OCI-LY3 (cell line): ENCODE data around the gene KIAA1671.

Experiments
- H2AFZ ChIP-seq: fragments of 200-600, 300-600 bp; shearing (Covaris generic); 2 replicates; pipeline ENCODE4 v1.6.0; 2014; ENCODE audit warnings: antibody characterized with exemption, low read depth, low read length
- H3K27ac ChIP-seq: fragments of 200-600, 300-600 bp; sonication (generic); 2 replicates; pipeline ENCODE4 v1.5.1; 2014; ENCODE audit warnings: mild to moderate bottlenecking, low read length, moderate library complexity, mixed read lengths
- H3K27me3 ChIP-seq: fragments of 200-600, 300-600 bp; sonication (generic); 2 replicates; pipeline ENCODE4 v1.6.1; 2014; ENCODE audit warnings: low read depth, low read length, mixed read lengths
- H3K36me3 ChIP-seq: fragments of 200-600, 300-600 bp; sonication (generic); replicated peaks from 2 replicates; pipeline ENCODE3; 2014; ENCODE audit warnings: low read depth, low read length, mixed read lengths
- H3K4me1 ChIP-seq: fragments of 300-600, 200-600 bp; sonication (generic); 2 replicates; pipeline ENCODE4 v1.6.1; 2014; ENCODE audit warnings: low read length, mixed read lengths
- H3K4me2 ChIP-seq: fragments of 200-600, 300-600 bp; sonication (generic); 2 replicates; pipeline ENCODE4 v1.6.1; 2014; ENCODE audit warnings: low read length, mixed read lengths
- H3K4me3 ChIP-seq: fragments of 300-600, 200-600 bp; sonication (generic); 2 replicates; pipeline ENCODE4 v1.5.1; 2014; ENCODE audit warnings: antibody characterized with exemption, mild to moderate bottlenecking, low read length, moderate library complexity
- H3K79me2 ChIP-seq: fragments of 300-600, 200-600 bp; shearing (Covaris generic); 2 replicates; pipeline ENCODE4 v1.6.1; 2014; ENCODE audit warnings: mild to moderate bottlenecking, low read length, mixed read lengths
- H3K9ac ChIP-seq: fragments of 300-600, 200-600 bp; shearing (Covaris generic); 2 replicates; pipeline ENCODE4 v1.6.0; 2014; ENCODE audit warnings: mild to moderate bottlenecking, low read length, moderate library complexity
- H3K9me3 ChIP-seq: fragments of 200-600, 300-600 bp; shearing (Covaris generic); 2 replicates; pipeline ENCODE4 v1.6.1; 2014; ENCODE audit warnings: low read length, mixed read lengths; ENCODE audit not compliant: insufficient read depth
- H4K20me1 ChIP-seq: fragments of 200-600, 300-600 bp; sonication (generic); 2 replicates; pipeline ENCODE4 v1.6.1; 2016; ENCODE audit warnings: low read length, mixed read lengths; ENCODE audit not compliant: insufficient read depth
- EZH2phosphoT487 ChIP-seq: fragments of 200-600 bp; shearing (Covaris generic); IDR thresholded peaks from 2 replicates; pipeline ENCODE4 v1.6.1; 2018; ENCODE audit warnings: antibody characterized with exemption, mixed run types, low read depth
- TF ChIP-seq, protein P1 (sequence below): fragments of 200-600, 300-600 bp; sonication (generic); IDR thresholded peaks from 2 replicates; pipeline ENCODE4 v1.5.1; 2014; ENCODE audit warnings: antibody characterized with exemption, low read length, low read depth

KIAA1671 gene

DNA sequence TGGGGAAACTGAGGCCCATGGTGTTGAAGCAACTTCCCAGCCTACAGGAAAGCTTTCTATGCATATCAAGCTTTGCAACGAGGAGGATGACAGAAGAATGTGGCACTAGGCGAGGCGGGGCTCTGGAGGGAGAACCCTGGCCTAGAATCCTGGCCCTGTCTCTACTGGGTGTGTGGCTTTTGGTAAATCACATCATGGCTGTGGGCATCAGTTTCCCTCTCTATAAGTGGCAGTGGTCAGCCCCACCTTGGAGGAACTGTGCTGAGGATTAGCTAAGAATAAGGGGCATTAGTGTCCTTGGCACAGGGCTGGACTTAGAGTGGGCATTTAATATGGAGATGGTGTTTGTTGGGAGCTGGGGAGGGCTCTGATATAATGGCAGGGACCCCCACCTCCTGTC is 124.5 kb downstream of the KIAA1671 start:
- Histone ChIP-seq H3K9me3 (no peaks in the 10 kb centered on the region), H3K9ac (no peak overlapping the region), H3K4me1 (0 out of 2 replicates have a peak, but pooled peaks cover 6% of the 10 kb centered on the region), H2AFZ (no peak overlapping the region), H3K79me2 (no peaks in the 10 kb centered on the region), H3K27ac (no peak overlapping the region), H3K27me3 (peaks cover 15% of the 10 kb centered on the region), H3K4me3 (no peak overlapping the region), H3K4me2 (no peak overlapping the region), H4K20me1 (no peaks in the 10 kb centered on the region), H3K36me3 (no peaks in the 10 kb centered on the region)
- TF ChIP-seq, protein P1, sequence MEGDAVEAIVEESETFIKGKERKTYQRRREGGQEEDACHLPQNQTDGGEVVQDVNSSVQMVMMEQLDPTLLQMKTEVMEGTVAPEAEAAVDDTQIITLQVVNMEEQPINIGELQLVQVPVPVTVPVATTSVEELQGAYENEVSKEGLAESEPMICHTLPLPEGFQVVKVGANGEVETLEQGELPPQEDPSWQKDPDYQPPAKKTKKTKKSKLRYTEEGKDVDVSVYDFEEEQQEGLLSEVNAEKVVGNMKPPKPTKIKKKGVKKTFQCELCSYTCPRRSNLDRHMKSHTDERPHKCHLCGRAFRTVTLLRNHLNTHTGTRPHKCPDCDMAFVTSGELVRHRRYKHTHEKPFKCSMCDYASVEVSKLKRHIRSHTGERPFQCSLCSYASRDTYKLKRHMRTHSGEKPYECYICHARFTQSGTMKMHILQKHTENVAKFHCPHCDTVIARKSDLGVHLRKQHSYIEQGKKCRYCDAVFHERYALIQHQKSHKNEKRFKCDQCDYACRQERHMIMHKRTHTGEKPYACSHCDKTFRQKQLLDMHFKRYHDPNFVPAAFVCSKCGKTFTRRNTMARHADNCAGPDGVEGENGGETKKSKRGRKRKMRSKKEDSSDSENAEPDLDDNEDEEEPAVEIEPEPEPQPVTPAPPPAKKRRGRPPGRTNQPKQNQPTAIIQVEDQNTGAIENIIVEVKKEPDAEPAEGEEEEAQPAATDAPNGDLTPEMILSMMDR = no peak
- no peak for TF ChIP-seq EZH2phosphoT487

GRCh38 chr22:25077964-25078363 is 125.4 kb downstream of the KIAA1671 start:
- Histone ChIP-seq H2AFZ (no peak overlapping the region), H3K4me3 (no peak overlapping the region), H3K27me3 (peaks cover 11% of the 10 kb centered on the region), H4K20me1 (no peaks in the 10 kb centered on the region), H3K4me1 (0 out of 2 replicates have a peak, but pooled peaks cover 7% of the 10 kb centered on the region), H3K27ac (no peak overlapping the region), H3K9me3 (no peaks in the 10 kb centered on the region), H3K36me3 (no peaks in the 10 kb centered on the region), H3K79me2 (no peaks in the 10 kb centered on the region), H3K9ac (no peak overlapping the region), H3K4me2 (no peak overlapping the region)
- TF ChIP-seq, protein P1 = no peak
- no peak for TF ChIP-seq EZH2phosphoT487

DNA sequence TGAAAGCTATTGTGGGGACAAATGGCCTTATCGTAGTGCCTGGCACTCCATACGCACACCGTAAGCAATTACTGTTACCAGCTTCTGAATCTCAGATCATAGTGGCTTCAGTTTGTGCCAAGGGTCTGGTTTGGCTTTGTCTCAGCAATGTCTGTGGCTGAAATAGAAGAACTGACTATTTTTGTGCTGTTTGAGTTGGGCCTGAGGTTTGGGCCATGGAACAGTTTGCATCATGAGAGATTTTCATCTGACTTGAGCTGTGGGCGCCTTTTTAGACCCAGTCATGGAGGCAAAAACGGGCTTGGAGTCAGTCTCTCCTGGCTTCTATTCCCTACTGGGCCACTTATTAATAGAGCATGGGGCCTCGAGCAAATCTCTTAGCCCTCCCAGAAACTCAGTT is 126.1 kb downstream of the KIAA1671 start:
- Histone ChIP-seq H2AFZ (no peak overlapping the region), H3K4me3 (no peak overlapping the region), H3K4me1 (0 out of 2 replicates have a peak, but pooled peaks cover 7% of the 10 kb centered on the region), H3K79me2 (no peaks in the 10 kb centered on the region), H3K9me3 (no peaks in the 10 kb centered on the region), H3K4me2 (no peak overlapping the region), H3K9ac (no peak overlapping the region), H3K36me3 (no peaks in the 10 kb centered on the region), H3K27ac (no peak overlapping the region), H4K20me1 (no peaks in the 10 kb centered on the region), H3K27me3 (peaks cover 11% of the 10 kb centered on the region)
- no peak for TF ChIP-seq EZH2phosphoT487
- TF ChIP-seq, protein P1 = no peak

- no peak overlapping the region for H3K4me3 ChIP-seq
- H3K9ac ChIP-seq = no peak overlapping the region
- TF ChIP-seq, protein P1 = no peak
- no peak for TF ChIP-seq EZH2phosphoT487
- H3K4me2 ChIP-seq = no peak overlapping the region
- no peaks in the 10 kb centered on the region for H3K79me2 ChIP-seq
- 0 out of 2 replicates have a peak, but pooled peaks cover 3% of the 10 kb centered on the region for H3K27me3 ChIP-seq
- H3K36me3 ChIP-seq = no peaks in the 10 kb centered on the region
- peaks cover 22% of the 10 kb centered on the region for H3K4me1 ChIP-seq
- no peak overlapping the region for H3K27ac ChIP-seq
- H2AFZ ChIP-seq = no peak overlapping the region
- H3K9me3 ChIP-seq = no peaks in the 10 kb centered on the region
- no peaks in the 10 kb centered on the region for H4K20me1 ChIP-seq
Measured at GRCh38 chr22:25080855-25081254, 128.3 kb downstream of the KIAA1671 start.
